ENCODE data around the gene NUP43.

Gene NUP43

DNA sequence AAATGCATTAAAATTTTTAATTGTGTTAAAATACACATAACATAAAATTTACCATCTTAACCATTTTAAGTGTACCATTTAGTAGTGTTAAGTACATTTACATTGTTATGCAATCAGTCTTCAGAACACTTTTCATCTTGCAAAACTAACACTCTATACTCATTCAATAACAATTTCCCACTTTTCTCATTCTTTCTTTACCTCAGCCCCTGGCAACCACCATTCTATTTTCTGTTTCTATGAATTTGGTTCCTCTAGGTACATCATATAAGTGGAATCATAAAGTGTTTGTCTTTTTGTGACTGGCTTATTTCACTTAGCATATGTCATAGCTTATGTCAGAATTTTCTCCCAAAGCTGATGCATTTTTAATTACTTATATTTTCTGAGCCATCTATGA, 35.4 kb upstream of the NUP43 start:
- H4K20me1 ChIP-seq (ENCODE audit: insufficient read depth, low read length): no peaks in the 10 kb centered on the region
- H3K4me1 ChIP-seq (ENCODE audit: low read length): no peaks in the 10 kb centered on the region
- H3K79me2 ChIP-seq (ENCODE audit: low read length): no peaks in the 10 kb centered on the region
- TF ChIP-seq EZH2phosphoT487 (IDR thresholded peaks at IDR 0.05; ENCODE audit: low read length): no peak
- TF ChIP-seq, protein P1, sequence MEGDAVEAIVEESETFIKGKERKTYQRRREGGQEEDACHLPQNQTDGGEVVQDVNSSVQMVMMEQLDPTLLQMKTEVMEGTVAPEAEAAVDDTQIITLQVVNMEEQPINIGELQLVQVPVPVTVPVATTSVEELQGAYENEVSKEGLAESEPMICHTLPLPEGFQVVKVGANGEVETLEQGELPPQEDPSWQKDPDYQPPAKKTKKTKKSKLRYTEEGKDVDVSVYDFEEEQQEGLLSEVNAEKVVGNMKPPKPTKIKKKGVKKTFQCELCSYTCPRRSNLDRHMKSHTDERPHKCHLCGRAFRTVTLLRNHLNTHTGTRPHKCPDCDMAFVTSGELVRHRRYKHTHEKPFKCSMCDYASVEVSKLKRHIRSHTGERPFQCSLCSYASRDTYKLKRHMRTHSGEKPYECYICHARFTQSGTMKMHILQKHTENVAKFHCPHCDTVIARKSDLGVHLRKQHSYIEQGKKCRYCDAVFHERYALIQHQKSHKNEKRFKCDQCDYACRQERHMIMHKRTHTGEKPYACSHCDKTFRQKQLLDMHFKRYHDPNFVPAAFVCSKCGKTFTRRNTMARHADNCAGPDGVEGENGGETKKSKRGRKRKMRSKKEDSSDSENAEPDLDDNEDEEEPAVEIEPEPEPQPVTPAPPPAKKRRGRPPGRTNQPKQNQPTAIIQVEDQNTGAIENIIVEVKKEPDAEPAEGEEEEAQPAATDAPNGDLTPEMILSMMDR (IDR thresholded peaks at IDR 0.05; ENCODE audit: low read length): no peak
- no peak for TF ChIP-seq EZH2 (optimal IDR thresholded peaks at IDR 0.05; ENCODE audit: low read depth, low read length)
- no peaks in the 10 kb centered on the region for H3K9me3 ChIP-seq (replicated peaks; ENCODE audit: insufficient read depth, low read length)
- no peaks in the 10 kb centered on the region for H3K9me2 ChIP-seq (replicated peaks; ENCODE audit: insufficient read depth, low read length)
- H3F3A ChIP-seq (ENCODE audit: insufficient read depth, low read length): no peaks in the 10 kb centered on the region
- H3K9ac ChIP-seq (ENCODE audit: low read length): no peak overlapping the region
- H3K4me3 ChIP-seq (ENCODE audit: low read length): no peak overlapping the region
- DNase-seq: no peak
- H3K27ac ChIP-seq (ENCODE audit: low read length): no peak overlapping the region
- no peak overlapping the region for H3K4me2 ChIP-seq (ENCODE audit: low read depth, low read length)
- no peaks in the 10 kb centered on the region for H3K36me3 ChIP-seq (replicated peaks; ENCODE audit: insufficient read depth, low read length)
- H3K27me3 ChIP-seq (replicated peaks; ENCODE audit: insufficient read depth, low read length): no peaks in the 10 kb centered on the region
- H2AFZ ChIP-seq (ENCODE audit: low read length): no peak overlapping the region

DNA sequence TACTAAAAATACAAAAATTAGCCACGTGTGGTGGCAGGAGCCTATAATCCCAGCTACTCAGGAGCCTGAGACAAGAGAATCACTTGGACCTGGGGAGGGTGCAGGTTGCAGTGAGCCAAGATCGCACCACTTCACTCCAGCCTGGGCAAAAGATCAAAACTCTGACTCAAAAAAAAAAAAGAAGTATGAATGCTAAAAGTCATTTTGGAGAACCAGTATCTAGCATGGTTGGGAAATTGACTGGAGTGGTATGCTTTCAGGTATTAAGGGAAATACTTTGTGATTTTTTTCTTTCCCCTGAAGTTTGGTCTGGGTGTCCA, 33.3 kb upstream of the NUP43 start:
- Histone ChIP-seq H3K79me2 (ENCODE audit: low read length) (no peaks in the 10 kb centered on the region), H3K27me3 (replicated peaks; ENCODE audit: insufficient read depth, low read length) (no peaks in the 10 kb centered on the region), H3K9ac (ENCODE audit: low read length) (no peak overlapping the region), H3K9me3 (replicated peaks; ENCODE audit: insufficient read depth, low read length) (no peaks in the 10 kb centered on the region), H3K27ac (ENCODE audit: low read length) (no peak overlapping the region), H3K4me3 (ENCODE audit: low read length) (no peak overlapping the region), H2AFZ (ENCODE audit: low read length) (no peak overlapping the region), H3K4me2 (ENCODE audit: low read depth, low read length) (no peak overlapping the region), H3F3A (ENCODE audit: insufficient read depth, low read length) (no peaks in the 10 kb centered on the region), H3K36me3 (replicated peaks; ENCODE audit: insufficient read depth, low read length) (no peaks in the 10 kb centered on the region), H4K20me1 (ENCODE audit: insufficient read depth, low read length) (no peaks in the 10 kb centered on the region), H3K4me1 (ENCODE audit: low read length) (no peaks in the 10 kb centered on the region), H3K9me2 (replicated peaks; ENCODE audit: insufficient read depth, low read length) (no peaks in the 10 kb centered on the region)
- TF ChIP-seq, protein P1 (IDR thresholded peaks at IDR 0.05; ENCODE audit: low read length): no peak
- no peak for DNase-seq

DNA sequence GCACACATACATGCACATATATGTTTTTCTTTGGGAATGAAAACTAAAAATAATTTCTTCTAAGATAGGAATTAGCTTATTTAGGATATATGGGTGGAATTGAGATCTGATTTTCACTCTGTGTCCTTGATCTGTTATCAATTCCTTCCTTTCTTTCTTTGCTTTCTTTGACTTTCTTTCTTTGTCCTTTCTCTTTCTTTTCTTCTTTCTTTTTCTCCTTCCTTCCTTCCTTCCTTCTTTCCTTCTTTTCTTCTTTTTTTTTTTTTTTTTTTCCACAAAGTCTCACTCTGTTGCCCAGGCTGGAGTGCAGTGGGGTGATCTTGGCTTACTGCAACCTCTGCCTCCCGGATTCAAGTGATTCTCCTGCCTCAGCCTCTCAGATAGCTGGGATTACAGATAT, 31.3 kb upstream of the NUP43 start:
- TF ChIP-seq EZH2 (optimal IDR thresholded peaks at IDR 0.05; ENCODE audit: low read depth, low read length): no peak
- TF ChIP-seq EZH2phosphoT487 (IDR thresholded peaks at IDR 0.05; ENCODE audit: low read length): no peak
- TF ChIP-seq, protein P1 (IDR thresholded peaks at IDR 0.05; ENCODE audit: low read length): no peak
- Histone ChIP-seq H3K36me3 (replicated peaks; ENCODE audit: insufficient read depth, low read length) (no peaks in the 10 kb centered on the region), H3K4me1 (ENCODE audit: low read length) (no peaks in the 10 kb centered on the region), H3K4me2 (ENCODE audit: low read depth, low read length) (no peak overlapping the region), H3K79me2 (ENCODE audit: low read length) (no peaks in the 10 kb centered on the region), H3K4me3 (ENCODE audit: low read length) (no peak overlapping the region), H4K20me1 (ENCODE audit: insufficient read depth, low read length) (no peaks in the 10 kb centered on the region), H3K27me3 (replicated peaks; ENCODE audit: insufficient read depth, low read length) (no peaks in the 10 kb centered on the region), H2AFZ (ENCODE audit: low read length) (no peak overlapping the region), H3K27ac (ENCODE audit: low read length) (no peak overlapping the region), H3K9ac (ENCODE audit: low read length) (no peak overlapping the region), H3K9me2 (replicated peaks; ENCODE audit: insufficient read depth, low read length) (no peaks in the 10 kb centered on the region), H3F3A (ENCODE audit: insufficient read depth, low read length) (no peaks in the 10 kb centered on the region), H3K9me3 (replicated peaks; ENCODE audit: insufficient read depth, low read length) (no peaks in the 10 kb centered on the region)
- no peak for DNase-seq

DNA sequence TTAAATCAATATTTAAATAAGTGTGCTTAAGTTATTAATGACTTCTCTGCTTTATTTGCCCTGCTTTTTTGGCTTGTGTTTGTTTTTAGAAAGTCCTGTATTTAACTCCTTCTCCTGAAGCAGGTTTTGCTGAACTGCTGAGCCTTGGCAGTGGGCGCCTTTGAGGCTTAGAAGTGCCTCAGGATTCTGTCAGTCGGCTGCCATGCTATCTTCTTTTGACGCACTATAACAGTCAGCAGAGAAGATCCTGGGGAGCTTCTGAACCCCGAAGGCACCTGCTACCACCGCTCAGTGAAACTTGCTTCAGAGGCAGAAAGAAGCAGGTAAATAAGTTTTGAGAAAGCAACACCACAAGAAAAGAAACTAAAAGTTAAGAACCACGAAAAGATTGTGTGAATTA, 25.6 kb upstream of the NUP43 start:
- H2AFZ ChIP-seq (ENCODE audit: low read length): no peak overlapping the region
- H3K27ac ChIP-seq (ENCODE audit: low read length): no peak overlapping the region
- H3K4me1 ChIP-seq (ENCODE audit: low read length): no peaks in the 10 kb centered on the region
- no peaks in the 10 kb centered on the region for H3F3A ChIP-seq (ENCODE audit: insufficient read depth, low read length)
- H3K79me2 ChIP-seq (ENCODE audit: low read length): no peaks in the 10 kb centered on the region
- DNase-seq: no peak
- no peaks in the 10 kb centered on the region for H3K9me2 ChIP-seq (replicated peaks; ENCODE audit: insufficient read depth, low read length)
- no peak overlapping the region for H3K4me3 ChIP-seq (ENCODE audit: low read length)
- no peaks in the 10 kb centered on the region for H3K36me3 ChIP-seq (replicated peaks; ENCODE audit: insufficient read depth, low read length)
- H3K9ac ChIP-seq (ENCODE audit: low read length): no peak overlapping the region
- H3K9me3 ChIP-seq (replicated peaks; ENCODE audit: insufficient read depth, low read length): no peaks in the 10 kb centered on the region
- H3K27me3 ChIP-seq (replicated peaks; ENCODE audit: insufficient read depth, low read length): no peaks in the 10 kb centered on the region
- H3K4me2 ChIP-seq (ENCODE audit: low read depth, low read length): no peak overlapping the region
- TF ChIP-seq, protein P1 (IDR thresholded peaks at IDR 0.05; ENCODE audit: low read length): no peak
- no peak for TF ChIP-seq EZH2 (optimal IDR thresholded peaks at IDR 0.05; ENCODE audit: low read depth, low read length)
- no peak for TF ChIP-seq EZH2phosphoT487 (IDR thresholded peaks at IDR 0.05; ENCODE audit: low read length)
- no peaks in the 10 kb centered on the region for H4K20me1 ChIP-seq (ENCODE audit: insufficient read depth, low read length)
